Astrocyte (in vitro differentiated cells and primary cell): ENCODE results near the gene TAF3.

Source experiments
- EZH2 ChIP-seq: IDR thresholded peaks from 2 replicates; pipeline ENCODE4 v1.6.1; 2012; ENCODE audit warnings: mild to moderate bottlenecking, low read length, inconsistent platforms; ENCODE audit not compliant: insufficient read depth
- TF ChIP-seq, protein P1 (sequence below): IDR thresholded peaks from 2 replicates; pipeline ENCODE4 v1.5.1; 2011; ENCODE audit warnings: low read depth, mild to moderate bottlenecking, inconsistent platforms, low read length, moderate library complexity; ENCODE audit not compliant: insufficient read depth

DNA sequence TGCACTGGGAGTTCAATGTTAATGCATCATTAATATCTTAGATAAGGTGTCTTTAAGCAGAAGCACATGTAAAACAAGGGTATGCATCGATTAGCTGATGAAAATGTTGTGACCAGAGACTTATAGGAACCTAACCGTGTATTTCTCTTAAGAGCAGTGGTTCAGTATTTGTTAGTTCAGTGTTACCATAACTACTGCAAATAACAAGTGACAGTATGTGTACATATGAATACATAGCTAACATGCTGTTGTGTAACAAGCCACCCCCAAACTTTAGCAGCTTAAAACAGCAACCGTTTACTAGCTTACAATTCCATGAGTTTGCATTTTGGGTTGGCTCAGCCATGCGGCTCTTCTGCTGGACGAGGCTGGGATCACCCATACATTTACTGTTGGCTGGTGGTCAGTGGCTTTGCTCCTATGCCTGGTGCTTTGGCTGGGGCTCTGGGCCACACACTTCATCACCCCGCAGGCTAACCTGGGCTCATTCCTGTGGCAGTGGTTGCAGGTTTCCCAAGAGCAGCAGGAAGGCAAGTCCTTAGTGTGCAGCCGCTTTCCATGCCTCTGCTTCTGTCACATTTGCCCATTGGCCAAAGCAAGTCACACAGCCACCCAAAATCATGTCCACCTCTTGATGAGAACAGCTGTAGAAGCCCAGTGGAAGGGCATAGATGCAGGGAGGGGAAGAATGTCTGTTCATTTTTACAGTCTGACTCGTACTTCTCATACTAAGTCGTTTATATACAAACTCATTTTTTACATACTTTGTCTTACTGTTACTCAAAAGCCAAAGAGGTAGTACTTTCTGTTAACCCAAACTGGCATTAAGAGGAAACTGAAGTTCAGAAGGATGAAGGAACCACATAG is 132.9 kb downstream of the TAF3 start:
- TF ChIP-seq, protein P1, sequence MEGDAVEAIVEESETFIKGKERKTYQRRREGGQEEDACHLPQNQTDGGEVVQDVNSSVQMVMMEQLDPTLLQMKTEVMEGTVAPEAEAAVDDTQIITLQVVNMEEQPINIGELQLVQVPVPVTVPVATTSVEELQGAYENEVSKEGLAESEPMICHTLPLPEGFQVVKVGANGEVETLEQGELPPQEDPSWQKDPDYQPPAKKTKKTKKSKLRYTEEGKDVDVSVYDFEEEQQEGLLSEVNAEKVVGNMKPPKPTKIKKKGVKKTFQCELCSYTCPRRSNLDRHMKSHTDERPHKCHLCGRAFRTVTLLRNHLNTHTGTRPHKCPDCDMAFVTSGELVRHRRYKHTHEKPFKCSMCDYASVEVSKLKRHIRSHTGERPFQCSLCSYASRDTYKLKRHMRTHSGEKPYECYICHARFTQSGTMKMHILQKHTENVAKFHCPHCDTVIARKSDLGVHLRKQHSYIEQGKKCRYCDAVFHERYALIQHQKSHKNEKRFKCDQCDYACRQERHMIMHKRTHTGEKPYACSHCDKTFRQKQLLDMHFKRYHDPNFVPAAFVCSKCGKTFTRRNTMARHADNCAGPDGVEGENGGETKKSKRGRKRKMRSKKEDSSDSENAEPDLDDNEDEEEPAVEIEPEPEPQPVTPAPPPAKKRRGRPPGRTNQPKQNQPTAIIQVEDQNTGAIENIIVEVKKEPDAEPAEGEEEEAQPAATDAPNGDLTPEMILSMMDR = no peak
- no peak for TF ChIP-seq EZH2
